Stimulated activated CD4-positive, alpha-beta T cell treated with anti-CD3 and anti-CD28 coated beads, Interleukin-1b, Interleukin-23, amount 100 ng/mL, for 24 hours (primary cell): ENCODE data around the gene UGT1A7.
"Not testable (repeated sequence)": the region's sequence is repeated elsewhere in the genome, so short reads cannot be mapped to it uniquely, and the experiment has no call there.

Experiments
- DNase-seq, 4 experiments: peaks; one replicate each; pipeline ENCODE4 v3.0.0-alpha.2; 2020; ENCODE audit warnings: low read depth in 4 of 4, low spot score in 1 of 4

Gene UGT1A7

GRCh38 chr2:233680361-233681045, 1.2 kb upstream of the UGT1A7 start:
- DNase-seq, result no peak

GRCh38 chr2:233684640-233685039, 2.9 kb downstream of the UGT1A7 start:
- DNase-seq, result no peak

GRCh38 chr2:233686928-233687327, 5.2 kb downstream of the UGT1A7 start:
- no peak for DNase-seq

- no peak for DNase-seq
Measured at GRCh38 chr2:233688341-233688740, 6.6 kb downstream of the UGT1A7 start.

- DNase-seq, result no peak
Measured at GRCh38 chr2:233689031-233689430, 7.3 kb downstream of the UGT1A7 start.

- no peak for DNase-seq
Measured at GRCh38 chr2:233689501-233689900, 7.8 kb downstream of the UGT1A7 start.

- DNase-seq, result no peak
Measured at GRCh38 chr2:233690444-233690843, 8.7 kb downstream of the UGT1A7 start.

- no peak for DNase-seq
Measured at GRCh38 chr2:233691443-233692433, 10.0 kb downstream of the UGT1A7 start.

- DNase-seq, result no peak
Measured at GRCh38 chr2:233692648-233693047, 10.9 kb downstream of the UGT1A7 start, which contains the start of gene UGT1A6. Gene UGT1A6, plus strand, starts transcription at chr2:233692890. Its CDS starts 115 bp downstream, at chr2:233693005.

GRCh38 chr2:233693963-233694362, 12.3 kb downstream of the UGT1A7 start:
- no peak for DNase-seq

GRCh38 chr2:233698740-233699139, 17.0 kb downstream of the UGT1A7 start:
- no peak for DNase-seq

GRCh38 chr2:233699424-233700027, 17.8 kb downstream of the UGT1A7 start:
- no peak for DNase-seq

- DNase-seq, result no peak
Measured at GRCh38 chr2:233700028-233700635, 18.4 kb downstream of the UGT1A7 start.

- not testable (repeated sequence) for DNase-seq
Measured at GRCh38 chr2:233700842-233701241, 19.1 kb downstream of the UGT1A7 start.

- DNase-seq, result no peak
Measured at GRCh38 chr2:233702238-233702637, 20.5 kb downstream of the UGT1A7 start.

- DNase-seq, result no peak
Measured at GRCh38 chr2:233705911-233706506, 24.3 kb downstream of the UGT1A7 start.

- DNase-seq, result no peak
Measured at GRCh38 chr2:233706720-233707119, 25.0 kb downstream of the UGT1A7 start.

- DNase-seq, result no peak
Measured at GRCh38 chr2:233707940-233708644, 26.4 kb downstream of the UGT1A7 start.

GRCh38 chr2:233708942-233709341, 27.2 kb downstream of the UGT1A7 start:
- no peak for DNase-seq
